ENCODE data around the gene TDRD7. TPM values are rescaled to one million over a fixed set of nuclear protein-coding genes. Genes with fewer than 3 reads are reported as not detected.
A peak's percentile ranks its signal among the peaks of the same experiment; 100 is the strongest.

Gene TDRD7
- total and polyA plus RNA-seq, 2 of the 13 experiments (the other 11 are each of a cell fraction or from before 2014, with no cell fraction given): 9.8 to 15.5 TPM

GRCh38 chr9:97398999-97399758 is 12.7 kb upstream of the TDRD7 start (continued):
- no peak for TF ChIP-seq ZNF33B (CRISPR knock-in tag; IDR thresholded peaks at IDR 0.05)
- no peak for TF ChIP-seq ZNF607 (CRISPR knock-in tag; IDR thresholded peaks at IDR 0.05; ENCODE audit: borderline replicate concordance)
- TF ChIP-seq ARNTL (CRISPR knock-in tag; IDR thresholded peaks at IDR 0.05): no peak
- peak; percentile 85 for TF ChIP-seq RXRA (CRISPR knock-in tag; IDR thresholded peaks at IDR 0.05)
- no peak for TF ChIP-seq ZNF652 (CRISPR knock-in tag; IDR thresholded peaks at IDR 0.05; ENCODE audit: borderline replicate concordance, low read depth)
- TF ChIP-seq HNRNPK (IDR thresholded peaks at IDR 0.05; ENCODE audit: low read depth, low read length, poor library complexity, severe bottlenecking): no peak
- TF ChIP-seq HOXA5 (CRISPR knock-in tag; IDR thresholded peaks at IDR 0.05): no peak
- no peak for TF ChIP-seq ZBTB20 (CRISPR knock-in tag; IDR thresholded peaks at IDR 0.05; ENCODE audit: borderline replicate concordance, low read depth)
- TF ChIP-seq, protein P1, sequence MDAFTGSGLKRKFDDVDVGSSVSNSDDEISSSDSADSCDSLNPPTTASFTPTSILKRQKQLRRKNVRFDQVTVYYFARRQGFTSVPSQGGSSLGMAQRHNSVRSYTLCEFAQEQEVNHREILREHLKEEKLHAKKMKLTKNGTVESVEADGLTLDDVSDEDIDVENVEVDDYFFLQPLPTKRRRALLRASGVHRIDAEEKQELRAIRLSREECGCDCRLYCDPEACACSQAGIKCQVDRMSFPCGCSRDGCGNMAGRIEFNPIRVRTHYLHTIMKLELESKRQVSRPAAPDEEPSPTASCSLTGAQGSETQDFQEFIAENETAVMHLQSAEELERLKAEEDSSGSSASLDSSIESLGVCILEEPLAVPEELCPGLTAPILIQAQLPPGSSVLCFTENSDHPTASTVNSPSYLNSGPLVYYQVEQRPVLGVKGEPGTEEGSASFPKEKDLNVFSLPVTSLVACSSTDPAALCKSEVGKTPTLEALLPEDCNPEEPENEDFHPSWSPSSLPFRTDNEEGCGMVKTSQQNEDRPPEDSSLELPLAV (CRISPR knock-in tag; conservative IDR thresholded peaks at IDR 0.05; ENCODE audit: low read depth): no peak
- no peak for TF ChIP-seq ZNF766 (CRISPR knock-in tag; IDR thresholded peaks at IDR 0.05; ENCODE audit: borderline replicate concordance)
- no peak for TF ChIP-seq MIXL1 (CRISPR knock-in tag; IDR thresholded peaks at IDR 0.05)
- no peak for TF ChIP-seq ZNF496 (CRISPR knock-in tag; IDR thresholded peaks at IDR 0.05; ENCODE audit: insufficient replicate concordance)
- TF ChIP-seq THAP11 (CRISPR knock-in tag; IDR thresholded peaks at IDR 0.05): peak; percentile 66
- no peak for TF ChIP-seq ZSCAN25 (CRISPR knock-in tag; IDR thresholded peaks at IDR 0.05)
- TF ChIP-seq PHF21A (CRISPR knock-in tag; IDR thresholded peaks at IDR 0.05): no peak
- TF ChIP-seq PPARG (CRISPR knock-in tag; conservative IDR thresholded peaks at IDR 0.05): no peak
- no peak for TF ChIP-seq ZNF713 (CRISPR knock-in tag; IDR thresholded peaks at IDR 0.05)
- no peak for TF ChIP-seq ZNF883 (CRISPR knock-in tag; IDR thresholded peaks at IDR 0.05; ENCODE audit: not compliant biosample characterization)
- TF ChIP-seq IKZF1 (IDR thresholded peaks at IDR 0.05): no peak
- no peak for TF ChIP-seq CCAR2 (optimal IDR thresholded peaks at IDR 0.05; ENCODE audit: low read depth, low read length)
- TF ChIP-seq RFX5 (IDR thresholded peaks at IDR 0.05; ENCODE audit: low read depth, low read length): no peak
- no peak for TF ChIP-seq ZBTB14 (CRISPR knock-in tag; IDR thresholded peaks at IDR 0.05)
- TF ChIP-seq, protein P2, sequence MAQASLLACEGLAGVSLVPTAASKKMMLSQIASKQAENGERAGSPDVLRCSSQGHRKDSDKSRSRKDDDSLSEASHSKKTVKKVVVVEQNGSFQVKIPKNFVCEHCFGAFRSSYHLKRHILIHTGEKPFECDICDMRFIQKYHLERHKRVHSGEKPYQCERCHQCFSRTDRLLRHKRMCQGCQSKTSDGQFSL (CRISPR knock-in tag; IDR thresholded peaks at IDR 0.05): no peak
- TF ChIP-seq ZNF703 (CRISPR knock-in tag; IDR thresholded peaks at IDR 0.05; ENCODE audit: borderline replicate concordance): no peak
- TF ChIP-seq ZNF317 (CRISPR knock-in tag; IDR thresholded peaks at IDR 0.05): no peak
- TF ChIP-seq RFX1 (IDR thresholded peaks at IDR 0.05): no peak
- TF ChIP-seq, protein P3, sequence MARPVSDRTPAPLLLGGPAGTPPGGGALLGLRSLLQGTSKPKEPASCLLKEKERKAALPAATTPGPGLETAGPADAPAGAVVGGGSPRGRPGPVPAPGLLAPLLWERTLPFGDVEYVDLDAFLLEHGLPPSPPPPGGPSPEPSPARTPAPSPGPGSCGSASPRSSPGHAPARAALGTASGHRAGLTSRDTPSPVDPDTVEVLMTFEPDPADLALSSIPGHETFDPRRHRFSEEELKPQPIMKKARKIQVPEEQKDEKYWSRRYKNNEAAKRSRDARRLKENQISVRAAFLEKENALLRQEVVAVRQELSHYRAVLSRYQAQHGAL (CRISPR knock-in tag; IDR thresholded peaks at IDR 0.05; ENCODE audit: not compliant biosample characterization): no peak
- TF ChIP-seq ZNF121 (CRISPR knock-in tag; IDR thresholded peaks at IDR 0.05): no peak
- TF ChIP-seq SMC3 (IDR thresholded peaks at IDR 0.05; ENCODE audit: low read length): peak; percentile 47; the same call in 1 of the 2 replicates
- TF ChIP-seq MEIS1 (CRISPR knock-in tag; IDR thresholded peaks at IDR 0.05; ENCODE audit: borderline replicate concordance): no peak

All from HepG2 (cell line).